HepG2 (cell line): ENCODE results near the gene GNB3. TPM values are rescaled to one million over a fixed set of nuclear protein-coding genes. Genes with fewer than 3 reads are reported as not detected.

ENCODE experiments used
- BCL6 ChIP-seq: IDR thresholded peaks from 2 replicates; pipeline ENCODE4 v1.6.1; 2016; ENCODE audit warnings: missing genetic modification reagents, missing compliant biosample characterization
- BRCA1 ChIP-seq: sonication (generic); formaldehyde crosslinking; IDR thresholded peaks from 2 replicates; pipeline ENCODE4 v1.4.0; 2020; ENCODE audit warnings: missing genetic modification reagents
- DPF2 ChIP-seq: sonication (generic); formaldehyde crosslinking; IDR thresholded peaks from 2 replicates; pipeline ENCODE4 v1.4.0; 2020; ENCODE audit warnings: mild to moderate bottlenecking, low read depth, missing genetic modification reagents, borderline replicate concordance
- IRF2 ChIP-seq: IDR thresholded peaks from 2 replicates; pipeline ENCODE4 v1.6.1; 2018; ENCODE audit warnings: missing genetic modification reagents, missing compliant biosample characterization
- KLF6 ChIP-seq: IDR thresholded peaks from 2 replicates; pipeline ENCODE4 v1.8.0; 2016; ENCODE audit warnings: missing biosample characterization, missing genetic modification reagents
- RCOR2 ChIP-seq: IDR thresholded peaks from 2 replicates; pipeline ENCODE4 v1.6.1; 2016; ENCODE audit warnings: missing biosample characterization, missing genetic modification reagents
- SCMH1 ChIP-seq: sonication (generic); formaldehyde crosslinking; IDR thresholded peaks from 2 replicates; pipeline ENCODE4 v1.9.0; 2021; ENCODE audit warnings: missing genetic modification reagents, mild to moderate bottlenecking, borderline replicate concordance
- SMAD3 ChIP-seq: sonication (generic); formaldehyde crosslinking; IDR thresholded peaks from 2 replicates; pipeline ENCODE4 v1.4.0; 2020; ENCODE audit warnings: missing genetic modification reagents
- ZNF253 ChIP-seq: sonication (generic); formaldehyde crosslinking; IDR thresholded peaks from 2 replicates; pipeline ENCODE4 v1.8.0; 2022; ENCODE audit warnings: mild to moderate bottlenecking, missing genetic modification reagents, borderline replicate concordance
- ZNF598 ChIP-seq: sonication (generic); formaldehyde crosslinking; IDR thresholded peaks from 2 replicates; pipeline ENCODE4 v1.5.1; 2020; ENCODE audit warnings: mild to moderate bottlenecking, missing genetic modification reagents, borderline replicate concordance
- ZSCAN9 ChIP-seq: IDR thresholded peaks from 2 replicates; pipeline ENCODE4 v1.6.1; 2016; ENCODE audit warnings: borderline replicate concordance
- polyA plus RNA-seq, 8 experiments: library from polyadenylated mRNA; depleted of rRNA in 3 of 8; stranded (reverse) in 7 of 8; unstranded in 1 of 8; fragments of >200 nt; fragmentation: Illumina TruSeq in 4 of 8; extraction: Trizol in 4 of 8; gene quantifications; 2 replicates each; pipeline versions ENCODE4 v1.2.1 to v1.2.3, GENCODE V29; 2011 to 2016; ENCODE audit warnings: low read depth in 4 of 8, missing spikeins in 1 of 8, mixed read lengths in 1 of 8; ENCODE audit not compliant: insufficient read depth in 1 of 8
- total RNA-seq, 5 experiments: library from RNA; depleted of rRNA; stranded (reverse); fragments of >200 nt; fragmentation: Illumina TruSeq; extraction: Trizol; gene quantifications; 2 replicates each; pipeline ENCODE4 v1.2.3, GENCODE V29; 2016; ENCODE audit warnings: low read depth in 1 of 5
- TF ChIP-seq, protein P1 (sequence below): sonication (generic); formaldehyde crosslinking; IDR thresholded peaks from 2 replicates; pipeline ENCODE4 v1.4.0; 2020; ENCODE audit warnings: mild to moderate bottlenecking, missing genetic modification reagents
- TF ChIP-seq, protein P2 (sequence below): sonication (generic); formaldehyde crosslinking; IDR thresholded peaks from 2 replicates; pipeline ENCODE4 v1.8.1; 2023; ENCODE audit warnings: mild to moderate bottlenecking, inconsistent platforms, moderate library complexity, missing genetic modification reagents, borderline replicate concordance
- TF ChIP-seq, protein P3 (sequence below): IDR thresholded peaks from 2 replicates; pipeline ENCODE4 v1.6.1; 2016; ENCODE audit warnings: low read depth

The GNB3 gene
- total and polyA plus RNA-seq, 2 of the 13 experiments (the other 11 are each of a cell fraction or from before 2014, with no cell fraction given): 1.3 to 3.6 TPM

DNA sequence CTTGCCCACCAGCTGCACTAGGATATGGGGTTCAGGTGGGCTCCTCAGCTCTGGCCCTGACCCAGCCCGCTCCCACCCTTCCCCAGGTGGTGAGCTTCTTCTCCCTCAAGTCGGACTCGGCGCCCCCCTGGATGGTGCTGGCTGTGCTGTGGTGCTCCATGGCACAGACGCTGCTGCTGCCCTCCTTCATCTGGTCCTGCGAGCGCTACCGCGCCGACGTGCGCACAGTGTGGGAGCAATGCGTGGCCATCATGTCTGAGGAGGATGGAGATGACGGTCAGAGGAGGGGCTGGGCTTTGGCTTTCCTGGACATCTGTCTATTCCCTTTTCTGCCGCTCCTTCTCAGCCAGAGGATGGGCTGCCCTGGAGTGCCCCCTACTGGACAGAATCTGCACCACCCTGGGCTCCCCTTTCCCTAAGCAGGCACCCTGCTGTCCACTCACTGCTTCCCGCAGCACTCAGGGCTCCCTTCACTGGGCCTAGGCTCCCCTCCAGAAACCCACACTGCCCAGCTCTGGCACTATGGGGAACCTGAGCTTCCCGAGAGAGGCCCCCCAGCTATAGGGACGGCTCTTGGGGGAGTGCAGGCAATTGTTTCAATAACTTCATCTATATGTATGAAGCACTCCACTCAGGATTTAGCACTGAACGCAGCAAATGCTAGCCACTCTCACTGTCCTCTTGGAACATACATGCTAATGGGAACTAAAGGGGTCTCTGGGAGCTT lies 15.2 kb upstream of the GNB3 start (continued):
- TF ChIP-seq, protein P1, sequence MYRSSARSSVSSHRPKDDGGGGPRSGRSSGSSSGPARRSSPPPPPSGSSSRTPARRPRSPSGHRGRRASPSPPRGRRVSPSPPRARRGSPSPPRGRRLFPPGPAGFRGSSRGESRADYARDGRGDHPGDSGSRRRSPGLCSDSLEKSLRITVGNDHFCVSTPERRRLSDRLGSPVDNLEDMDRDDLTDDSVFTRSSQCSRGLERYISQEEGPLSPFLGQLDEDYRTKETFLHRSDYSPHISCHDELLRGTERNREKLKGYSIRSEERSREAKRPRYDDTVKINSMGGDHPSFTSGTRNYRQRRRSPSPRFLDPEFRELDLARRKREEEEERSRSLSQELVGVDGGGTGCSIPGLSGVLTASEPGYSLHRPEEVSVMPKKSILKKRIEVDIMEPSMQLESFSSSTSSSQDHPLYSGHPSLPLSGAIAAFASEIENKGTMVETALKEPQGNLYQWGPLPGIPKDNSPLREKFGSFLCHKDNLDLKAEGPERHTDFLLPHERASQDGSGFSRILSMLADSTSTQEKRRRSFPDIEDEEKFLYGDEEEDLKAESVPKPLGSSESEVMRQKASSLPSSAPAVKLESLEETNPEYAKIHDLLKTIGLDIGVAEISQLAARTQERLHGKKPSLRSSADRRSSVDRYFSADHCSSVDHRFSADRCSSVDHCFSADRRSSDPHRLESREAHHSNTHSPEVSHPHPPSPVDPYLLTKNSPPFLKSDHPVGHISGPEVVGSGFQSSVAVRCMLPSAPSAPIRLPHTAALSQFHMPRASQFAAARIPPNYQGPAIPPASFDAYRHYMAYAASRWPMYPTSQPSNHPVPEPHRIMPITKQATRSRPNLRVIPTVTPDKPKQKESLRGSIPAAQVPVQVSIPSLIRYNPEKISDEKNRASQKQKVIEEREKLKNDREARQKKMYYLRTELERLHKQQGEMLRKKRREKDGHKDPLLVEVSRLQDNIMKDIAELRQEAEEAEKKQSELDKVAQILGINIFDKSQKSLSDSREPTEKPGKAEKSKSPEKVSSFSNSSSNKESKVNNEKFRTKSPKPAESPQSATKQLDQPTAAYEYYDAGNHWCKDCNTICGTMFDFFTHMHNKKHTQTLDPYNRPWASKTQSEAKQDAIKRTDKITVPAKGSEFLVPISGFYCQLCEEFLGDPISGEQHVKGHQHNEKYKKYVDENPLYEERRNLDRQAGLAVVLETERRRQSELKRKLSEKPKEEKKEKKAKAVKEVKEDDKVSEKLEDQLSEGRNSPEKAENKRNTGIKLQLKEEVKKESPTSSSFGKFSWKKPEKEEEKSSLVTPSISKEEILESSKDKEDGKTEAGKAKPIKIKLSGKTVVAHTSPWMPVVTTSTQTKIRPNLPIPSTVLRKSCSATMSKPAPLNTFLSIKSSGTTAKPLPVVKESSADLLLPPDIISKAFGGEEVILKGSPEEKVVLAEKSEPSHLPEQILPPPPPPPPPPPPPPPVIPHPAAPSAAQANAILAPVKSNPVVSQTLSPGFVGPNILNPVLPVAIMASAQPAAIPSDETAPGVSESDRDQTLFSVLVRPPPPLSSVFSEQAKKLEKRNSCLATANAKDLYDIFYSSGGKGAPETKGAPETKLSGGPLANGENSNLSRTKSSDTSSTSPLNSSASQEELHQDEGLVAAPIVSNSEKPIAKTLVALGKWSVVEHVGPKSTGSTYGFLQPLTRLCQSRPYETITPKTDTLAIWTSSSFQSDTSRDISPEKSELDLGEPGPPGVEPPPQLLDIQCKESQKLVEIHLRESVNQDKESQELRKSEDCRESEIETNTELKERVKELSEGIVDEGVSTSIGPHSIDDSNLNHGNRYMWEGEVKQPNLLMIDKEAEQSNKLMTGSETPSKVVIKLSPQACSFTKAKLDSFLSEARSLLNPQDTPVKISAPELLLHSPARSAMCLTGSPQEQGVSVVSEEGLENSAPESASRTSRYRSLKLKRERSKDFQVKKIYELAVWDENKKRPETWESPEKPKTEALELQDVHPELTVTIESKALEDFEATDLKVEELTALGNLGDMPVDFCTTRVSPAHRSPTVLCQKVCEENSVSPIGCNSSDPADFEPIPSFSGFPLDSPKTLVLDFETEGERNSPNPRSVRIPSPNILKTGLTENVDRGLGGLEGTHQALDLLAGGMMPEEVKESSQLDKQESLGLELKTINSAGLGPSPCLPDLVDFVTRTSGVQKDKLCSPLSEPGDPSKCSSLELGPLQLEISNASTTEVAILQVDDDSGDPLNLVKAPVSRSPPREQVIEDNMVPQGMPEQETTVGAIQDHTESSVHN (CRISPR knock-in tag): no peak
- TF ChIP-seq IRF2 (0 out of 2 replicates have a peak, but pooled peaks have one; percentile 34), RCOR2 (CRISPR knock-in tag) (no peak), BCL6 (no peak), DPF2 (CRISPR knock-in tag) (no peak), ZNF253 (CRISPR knock-in tag) (no peak), ZNF598 (no peak), ZSCAN9 (CRISPR knock-in tag) (no peak), SCMH1 (CRISPR knock-in tag) (no peak), KLF6 (CRISPR knock-in tag) (no peak), BRCA1 (no peak), SMAD3 (CRISPR knock-in tag) (no peak)
- TF ChIP-seq, protein P2, sequence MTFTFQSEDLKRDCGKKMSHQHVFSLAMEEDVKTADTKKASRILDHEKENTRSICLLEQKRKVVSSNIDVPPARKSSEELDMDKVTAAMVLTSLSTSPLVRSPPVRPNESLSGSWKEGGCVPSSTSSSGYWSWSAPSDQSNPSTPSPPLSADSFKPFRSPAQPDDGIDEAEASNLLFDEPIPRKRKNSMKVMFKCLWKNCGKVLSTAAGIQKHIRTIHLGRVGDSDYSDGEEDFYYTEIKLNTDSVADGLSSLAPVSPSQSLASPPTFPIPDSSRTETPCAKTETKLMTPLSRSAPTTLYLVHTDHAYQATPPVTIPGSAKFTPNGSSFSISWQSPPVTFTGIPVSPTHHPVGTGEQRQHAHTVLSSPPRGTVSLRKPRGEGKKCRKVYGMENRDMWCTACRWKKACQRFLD (CRISPR knock-in tag): no peak
- TF ChIP-seq, protein P3, sequence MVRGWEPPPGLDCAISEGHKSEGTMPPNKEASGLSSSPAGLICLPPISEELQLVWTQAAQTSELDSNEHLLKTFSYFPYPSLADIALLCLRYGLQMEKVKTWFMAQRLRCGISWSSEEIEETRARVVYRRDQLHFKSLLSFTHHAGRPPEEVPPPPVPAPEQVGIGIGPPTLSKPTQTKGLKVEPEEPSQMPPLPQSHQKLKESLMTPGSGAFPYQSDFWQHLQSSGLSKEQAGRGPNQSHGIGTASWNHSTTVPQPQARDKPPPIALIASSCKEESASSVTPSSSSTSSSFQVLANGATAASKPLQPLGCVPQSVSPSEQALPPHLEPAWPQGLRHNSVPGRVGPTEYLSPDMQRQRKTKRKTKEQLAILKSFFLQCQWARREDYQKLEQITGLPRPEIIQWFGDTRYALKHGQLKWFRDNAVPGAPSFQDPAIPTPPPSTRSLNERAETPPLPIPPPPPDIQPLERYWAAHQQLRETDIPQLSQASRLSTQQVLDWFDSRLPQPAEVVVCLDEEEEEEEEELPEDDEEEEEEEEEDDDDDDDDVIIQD (CRISPR knock-in tag): no peak
